SK-N-SH (cell line): Measurements from ENCODE around the gene ZNF564.

ENCODE experiments used
- EP300 ChIP-seq, 2 experiments: IDR thresholded peaks; 2 replicates each; pipeline versions ENCODE4 v1.4.0 to v1.6.1; 2012; ENCODE audit warnings: borderline replicate concordance in 1 of 2, low read depth in 1 of 2, low read length in 1 of 2
- EZH2phosphoT487 ChIP-seq: fragments of 200-600 bp; sonication (generic); IDR thresholded peaks from 2 replicates; pipeline ENCODE4 v1.6.1; 2017; ENCODE audit warnings: low read depth, mixed run types, mild to moderate bottlenecking, antibody characterized with exemption, moderate library complexity, borderline replicate concordance
- YY1 ChIP-seq: IDR thresholded peaks from 2 replicates; pipeline ENCODE4 v1.4.0; 2012; ENCODE audit warnings: low read depth, mild to moderate bottlenecking
- TF ChIP-seq, protein P1 (sequence below): fragments of 200-600 bp; sonication (generic); IDR thresholded peaks from 2 replicates; pipeline ENCODE4 v1.6.1; 2017; ENCODE audit warnings: antibody characterized with exemption, mild to moderate bottlenecking, moderate library complexity

DNA sequence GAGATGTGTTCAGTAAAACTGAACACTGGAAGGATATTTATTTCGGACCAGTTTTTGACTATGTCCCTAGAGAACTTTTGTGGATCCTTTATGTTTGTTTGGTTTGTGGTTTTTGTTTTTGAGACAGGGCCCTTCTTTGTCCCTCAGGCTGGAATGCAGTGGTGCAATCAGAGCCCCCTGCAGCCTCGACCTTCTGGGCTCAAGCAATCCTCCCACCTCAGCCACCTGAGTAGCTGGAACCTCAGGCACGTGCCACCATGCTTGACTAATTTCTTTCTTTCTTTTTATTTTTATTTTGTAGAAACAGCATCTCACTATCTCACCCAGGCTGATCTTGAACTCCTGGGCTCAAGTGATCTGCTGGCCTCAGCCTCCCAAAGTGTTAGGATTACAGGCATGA, 65.7 kb downstream of the ZNF564 start:
- no peak for TF ChIP-seq EZH2phosphoT487
- TF ChIP-seq, protein P1, sequence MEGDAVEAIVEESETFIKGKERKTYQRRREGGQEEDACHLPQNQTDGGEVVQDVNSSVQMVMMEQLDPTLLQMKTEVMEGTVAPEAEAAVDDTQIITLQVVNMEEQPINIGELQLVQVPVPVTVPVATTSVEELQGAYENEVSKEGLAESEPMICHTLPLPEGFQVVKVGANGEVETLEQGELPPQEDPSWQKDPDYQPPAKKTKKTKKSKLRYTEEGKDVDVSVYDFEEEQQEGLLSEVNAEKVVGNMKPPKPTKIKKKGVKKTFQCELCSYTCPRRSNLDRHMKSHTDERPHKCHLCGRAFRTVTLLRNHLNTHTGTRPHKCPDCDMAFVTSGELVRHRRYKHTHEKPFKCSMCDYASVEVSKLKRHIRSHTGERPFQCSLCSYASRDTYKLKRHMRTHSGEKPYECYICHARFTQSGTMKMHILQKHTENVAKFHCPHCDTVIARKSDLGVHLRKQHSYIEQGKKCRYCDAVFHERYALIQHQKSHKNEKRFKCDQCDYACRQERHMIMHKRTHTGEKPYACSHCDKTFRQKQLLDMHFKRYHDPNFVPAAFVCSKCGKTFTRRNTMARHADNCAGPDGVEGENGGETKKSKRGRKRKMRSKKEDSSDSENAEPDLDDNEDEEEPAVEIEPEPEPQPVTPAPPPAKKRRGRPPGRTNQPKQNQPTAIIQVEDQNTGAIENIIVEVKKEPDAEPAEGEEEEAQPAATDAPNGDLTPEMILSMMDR: no peak
- TF ChIP-seq EP300 (IDR thresholded peaks at IDR 0.05; ENCODE audit: borderline replicate concordance in 1 of 2, low read depth in 1 of 2, low read length in 1 of 2): no peak
- no peak for TF ChIP-seq YY1
